RWPE2 (cell line): ENCODE data around the gene LARP1.

ENCODE experiments used
- ATAC-seq: fragments of 200-7000 bp; cut with Tn5 transposase; 3 replicates; pipeline ENCODE4 v1.9.1; 2021; ENCODE audit warnings: low read depth
- DNase-seq: peaks from one replicate; pipeline ENCODE4 v3.0.0-alpha.2; 2020; ENCODE audit warnings: low spot score
- H3K27ac ChIP-seq: fragments of 450-650 bp; 2 replicates; pipeline ENCODE4 v1.5.1; 2017; ENCODE audit warnings: mild to moderate bottlenecking; ENCODE audit not compliant: poor library complexity, severe bottlenecking
- H3K27me3 ChIP-seq: fragments of 250-450 bp; sonication (Bioruptor Pico); 2 replicates; pipeline ENCODE4 v1.5.1; 2021; ENCODE audit warnings: mild to moderate bottlenecking, moderate library complexity; ENCODE audit not compliant: insufficient read depth, poor library complexity, severe bottlenecking
- H3K36me3 ChIP-seq: fragments of 250-450 bp; sonication (Bioruptor Pico); 2 replicates; pipeline ENCODE4 v1.5.1; 2020; ENCODE audit warnings: low read depth, mild to moderate bottlenecking, moderate library complexity
- H3K4me1 ChIP-seq: fragments of 250-450 bp; sonication (Bioruptor Pico); 2 replicates; pipeline ENCODE4 v1.5.1; 2021; ENCODE audit warnings: mild to moderate bottlenecking, moderate library complexity; ENCODE audit not compliant: insufficient read depth, poor library complexity, severe bottlenecking
- H3K4me3 ChIP-seq: fragments of 250-450 bp; sonication (Bioruptor Pico); 2 replicates; pipeline ENCODE4 v1.5.1; 2021; ENCODE audit warnings: mild to moderate bottlenecking, moderate library complexity; ENCODE audit not compliant: severe bottlenecking
- H3K9me3 ChIP-seq: fragments of 250-450 bp; sonication (Bioruptor Pico); 2 replicates; pipeline ENCODE4 v1.5.1; 2021; ENCODE audit warnings: mild to moderate bottlenecking, moderate library complexity; ENCODE audit not compliant: severe bottlenecking
- CTCF ChIP-seq: fragments of 450-650 bp; IDR thresholded peaks from one replicate; pipeline ENCODE4 v1.5.1; 2017; ENCODE audit warnings: mild to moderate bottlenecking, moderate library complexity; ENCODE audit not compliant: poor library complexity, severe bottlenecking

LARP1 gene

DNA sequence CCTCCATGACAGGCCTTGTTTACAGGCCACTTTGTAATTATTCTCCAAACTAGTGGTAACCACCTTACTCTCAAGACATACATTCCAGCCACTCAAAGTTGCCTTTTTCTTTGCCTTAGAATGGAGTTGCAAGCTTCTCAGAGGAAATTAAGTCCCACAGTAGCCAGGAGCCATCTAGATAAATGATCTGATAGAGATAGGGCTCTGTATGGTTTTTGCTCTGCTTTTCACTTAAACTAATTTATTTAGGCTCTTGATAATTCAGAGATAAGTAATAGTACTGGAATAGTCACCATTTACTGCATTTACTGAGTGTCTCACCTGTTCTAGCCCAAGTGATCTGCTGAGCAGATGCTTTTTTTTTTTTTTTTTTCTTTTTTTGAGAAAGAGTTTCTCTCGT is 7.5 kb downstream of the LARP1 start:
- Histone ChIP-seq H3K4me1 (peaks cover 22% of the 10 kb centered on the region), H3K4me3 (no peak overlapping the region), H3K36me3 (peaks cover 13% of the 10 kb centered on the region; the same call in 1 of the 2 replicates), H3K9me3 (no peaks in the 10 kb centered on the region), H3K27me3 (no peaks in the 10 kb centered on the region), H3K27ac (no peak overlapping the region)
- no peak for ATAC-seq
- DNase-seq = no peak
- no peak for TF ChIP-seq CTCF

GRCh38 chr5:154764967-154765366 is 9.8 kb downstream of the LARP1 start:
- no peaks in the 10 kb centered on the region for H3K9me3 ChIP-seq
- no peak overlapping the region for H3K27ac ChIP-seq
- H3K4me3 ChIP-seq = no peak overlapping the region
- DNase-seq (no peak), ATAC-seq (no peak)
- peaks cover 3% of the 10 kb centered on the region for H3K36me3 ChIP-seq
- no peaks in the 10 kb centered on the region for H3K27me3 ChIP-seq
- no peak for TF ChIP-seq CTCF
- H3K4me1 ChIP-seq = peaks cover 7% of the 10 kb centered on the region

DNA sequence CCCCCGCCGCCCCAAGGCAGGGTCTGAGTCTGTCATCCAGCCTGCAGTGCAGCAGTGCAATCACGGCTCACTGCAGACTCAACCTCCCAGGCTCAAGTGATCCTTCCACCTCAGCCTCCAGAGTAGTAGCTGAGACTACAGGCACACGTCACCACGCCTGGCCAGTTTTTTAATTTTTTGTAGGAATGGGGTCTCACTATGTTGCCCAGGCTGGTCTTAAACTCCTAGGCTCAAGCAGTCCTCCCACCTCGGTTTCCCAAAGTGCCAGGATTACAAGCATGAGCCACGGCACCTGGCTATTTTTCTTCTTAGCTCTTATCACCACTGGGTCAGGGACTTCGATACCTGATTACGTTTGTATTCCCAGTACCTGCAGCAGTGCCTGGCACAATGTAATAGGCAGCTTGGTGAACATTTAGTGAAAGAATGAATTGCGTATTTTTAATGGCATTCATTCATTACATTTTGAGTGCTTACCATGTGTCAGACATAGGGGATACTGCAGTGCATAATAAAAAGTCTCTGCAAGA is 10.3 kb downstream of the LARP1 start:
- H3K4me1 ChIP-seq = peaks cover 6% of the 10 kb centered on the region
- no peaks in the 10 kb centered on the region for H3K9me3 ChIP-seq
- no peak overlapping the region for H3K27ac ChIP-seq
- DNase-seq (no peak), ATAC-seq (no peak)
- TF ChIP-seq CTCF = no peak
- H3K4me3 ChIP-seq = no peak overlapping the region
- H3K27me3 ChIP-seq = no peaks in the 10 kb centered on the region
- H3K36me3 ChIP-seq = peaks cover 1% of the 10 kb centered on the region

- Histone ChIP-seq H3K27ac (no peak overlapping the region), H3K9me3 (no peaks in the 10 kb centered on the region), H3K4me3 (no peak overlapping the region), H3K4me1 (peaks cover 4% of the 10 kb centered on the region), H3K36me3 (peaks cover 10% of the 10 kb centered on the region), H3K27me3 (no peaks in the 10 kb centered on the region)
- ATAC-seq (no peak), DNase-seq (no peak)
- no peak for TF ChIP-seq CTCF
These were observed 11.5 kb downstream of the LARP1 start for GRCh38 chr5:154766558-154767281.

DNA sequence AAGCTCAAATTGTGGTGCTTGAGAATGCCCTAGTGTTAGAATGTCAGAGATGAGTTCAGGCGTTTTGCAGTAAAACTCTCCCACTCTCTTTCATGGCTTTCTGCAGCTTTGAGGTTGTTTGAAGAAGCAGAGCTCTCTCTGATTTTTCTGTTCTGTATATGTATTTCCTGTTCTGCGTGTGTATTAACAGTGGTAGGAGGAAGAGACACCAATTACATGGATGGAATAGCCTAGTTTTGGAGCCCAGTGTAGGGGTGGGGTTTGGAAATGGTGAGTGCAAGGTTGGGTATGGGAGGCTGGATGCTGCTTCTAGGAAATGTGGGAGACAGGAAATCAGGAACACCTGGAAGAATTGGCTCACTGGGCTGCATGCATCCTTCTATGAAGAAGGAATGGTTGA is 12.4 kb downstream of the LARP1 start:
- Histone ChIP-seq H3K27ac (no peak overlapping the region), H3K4me1 (peaks cover 4% of the 10 kb centered on the region), H3K36me3 (peaks cover 15% of the 10 kb centered on the region)

More for the DNA sequence above, 12.4 kb downstream of the LARP1 start:
- ATAC-seq (no peak), DNase-seq (no peak)
- TF ChIP-seq CTCF = no peak
- Histone ChIP-seq H3K4me3 (no peak overlapping the region), H3K27me3 (no peaks in the 10 kb centered on the region), H3K9me3 (no peaks in the 10 kb centered on the region)
